Measurements from ENCODE around the gene COL19A1.
"Not testable (repeated sequence)": the region's sequence is repeated elsewhere in the genome, so short reads cannot be mapped to it uniquely, and the experiment has no call there.

Gene COL19A1

GRCh38 chr6:69866351-69866769, at the start of gene COL19A1:
Gene COL19A1, plus strand, starts transcription at chr6:69866556. Its CDS starts 13,012 bp downstream, at chr6:69879568.
- DNase-seq: peak; percentile 17

GRCh38 chr6:69816569-69816968, 49.8 kb upstream of the COL19A1 start:
- no peak for DNase-seq

DNA sequence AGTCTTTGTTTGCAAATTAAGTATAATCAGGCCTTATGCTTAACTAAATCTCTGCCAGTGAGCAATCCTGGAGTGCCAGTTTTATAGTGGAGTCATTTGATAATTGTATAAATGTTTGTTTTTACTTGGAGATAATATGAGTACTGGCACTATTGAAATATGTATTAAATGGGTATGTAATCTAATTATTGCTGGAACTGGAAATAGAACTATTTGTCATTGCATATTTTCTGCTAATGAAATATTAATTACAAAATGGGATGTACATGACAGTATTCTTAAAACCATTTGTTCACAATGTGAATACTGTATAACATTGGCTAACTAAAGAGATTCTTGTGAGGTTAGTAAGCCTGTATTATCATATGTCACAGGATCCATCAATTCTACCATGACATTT, 49.0 kb upstream of the COL19A1 start:
- DNase-seq: no peak

- DNase-seq: no peak
Observed at GRCh38 chr6:69818223-69818930, 48.0 kb upstream of the COL19A1 start.

DNA sequence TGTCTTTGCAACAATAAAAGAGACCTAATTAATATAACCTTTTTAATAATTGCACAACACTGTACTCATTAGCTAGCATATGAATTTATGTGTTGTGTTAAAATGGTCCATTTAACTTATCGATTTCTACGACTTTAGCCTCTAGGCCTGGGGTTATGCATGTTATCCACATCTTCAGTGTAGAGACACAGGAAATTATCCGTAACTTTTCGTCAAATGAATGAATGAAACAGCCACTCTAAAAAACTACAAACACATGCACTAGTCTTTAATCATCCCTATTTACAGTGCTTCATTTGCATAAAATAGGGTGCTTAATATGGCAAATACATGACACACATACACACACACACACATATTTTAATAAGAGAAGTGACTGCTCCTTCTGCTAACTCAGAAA, 47.2 kb upstream of the COL19A1 start:
- no peak for DNase-seq

DNA sequence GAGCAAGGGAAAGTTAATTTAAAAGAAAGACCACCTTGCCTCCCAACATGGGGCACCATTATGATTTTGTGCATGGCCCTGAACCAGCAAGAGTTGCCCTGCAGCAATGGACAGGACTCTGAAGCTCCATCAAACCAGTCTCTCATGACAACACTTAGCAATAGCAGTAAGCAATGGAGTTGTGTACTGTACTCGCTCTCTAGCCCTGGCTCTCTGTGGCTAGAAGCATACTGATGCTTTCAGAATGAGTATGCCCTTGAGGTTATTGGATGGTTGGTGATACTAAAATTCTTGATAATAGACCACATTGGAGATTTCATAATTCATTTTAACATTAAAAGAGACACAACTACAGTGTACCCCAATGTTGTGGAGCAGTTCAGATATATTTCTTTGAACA, 46.3 kb upstream of the COL19A1 start:
- DNase-seq: no peak

DNA sequence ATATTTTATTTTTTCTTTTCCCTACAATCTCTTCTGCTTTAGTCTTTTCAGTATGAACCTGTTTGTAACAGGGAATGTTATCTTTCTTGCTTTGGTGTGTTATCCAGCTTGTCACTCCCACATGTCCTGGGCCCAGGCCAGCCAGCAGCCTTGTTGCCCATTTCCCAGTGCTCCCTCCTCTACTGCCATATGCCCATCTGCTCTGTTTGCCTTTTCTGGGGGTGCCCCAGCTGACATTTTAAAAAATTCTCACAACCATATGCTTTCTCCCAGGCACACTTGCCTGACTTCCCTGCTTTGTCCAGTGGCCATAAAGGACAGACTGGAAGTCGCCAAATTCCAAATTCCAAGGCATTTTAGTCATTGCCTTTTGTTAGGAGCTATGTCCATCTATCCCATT, 45.9 kb upstream of the COL19A1 start:
- no peak for DNase-seq

- not testable (repeated sequence) for DNase-seq
Observed at GRCh38 chr6:69824355-69824754, 42.0 kb upstream of the COL19A1 start.

GRCh38 chr6:69825904-69826303, 40.5 kb upstream of the COL19A1 start:
- no peak for DNase-seq

DNA sequence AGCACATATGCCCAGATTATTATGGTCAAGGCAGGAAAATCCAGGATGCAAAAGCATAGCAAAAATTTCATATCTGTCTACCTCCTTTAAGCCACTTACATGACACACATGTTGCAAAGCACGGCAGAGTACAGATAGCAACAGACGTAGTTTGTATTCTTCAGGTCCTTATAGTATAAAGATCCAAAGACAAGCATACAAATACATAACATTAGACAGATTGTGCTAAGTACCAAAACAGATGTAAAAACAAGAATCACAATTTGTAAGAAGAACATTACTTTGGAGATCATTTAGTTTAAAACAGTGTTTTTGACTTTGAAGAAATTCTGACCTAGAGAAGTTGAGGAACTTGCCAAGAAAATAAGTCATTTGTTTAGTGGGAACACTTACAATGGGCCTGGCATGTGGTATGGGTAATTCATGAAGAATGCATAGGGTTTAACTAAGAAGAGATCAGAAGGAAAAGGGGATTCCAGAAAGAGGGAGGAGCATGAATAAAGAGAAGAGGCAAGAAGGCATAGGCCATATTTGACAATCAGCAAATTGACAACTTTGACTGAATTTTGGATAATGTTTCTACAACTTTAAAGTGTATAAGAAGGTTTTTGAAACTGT, 39.0 kb upstream of the COL19A1 start:
- DNase-seq: no peak

- DNase-seq: no peak
Observed at GRCh38 chr6:69832558-69832957, 33.8 kb upstream of the COL19A1 start.

DNA sequence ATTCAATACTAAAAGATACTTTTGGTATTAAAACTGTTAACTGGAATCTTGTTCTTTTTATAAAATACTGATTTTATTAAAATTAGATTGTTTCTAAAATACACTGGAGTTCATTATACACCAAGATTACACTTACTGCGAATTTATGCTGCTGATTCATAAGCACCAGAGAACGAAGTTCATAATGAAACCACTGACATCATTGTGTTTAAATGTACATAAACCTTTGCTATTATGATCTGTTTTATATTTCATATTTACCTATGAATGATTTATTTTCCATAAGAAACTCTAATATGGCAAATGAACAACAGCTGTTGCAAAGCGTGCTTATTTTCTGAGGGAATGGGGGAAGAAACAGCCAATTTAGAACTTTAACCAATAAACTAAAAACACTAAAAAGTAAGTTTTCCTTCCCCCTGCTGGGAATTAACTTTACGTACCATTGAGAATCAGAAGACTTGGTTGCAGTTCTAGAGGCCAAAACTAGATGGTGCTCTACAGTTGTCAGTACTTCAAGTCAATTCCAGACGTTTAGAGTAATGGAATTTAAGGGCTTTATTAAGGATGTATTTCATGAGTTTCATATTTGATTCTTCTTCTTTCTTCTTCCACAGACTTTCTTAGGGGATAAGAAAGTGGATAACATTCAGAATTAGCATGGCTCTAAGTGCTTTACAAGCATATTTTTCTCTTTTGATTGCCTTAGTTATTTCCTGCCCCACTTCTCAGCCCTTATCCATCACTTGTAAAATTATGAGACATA, 30.8 kb upstream of the COL19A1 start:
- DNase-seq: no peak

DNA sequence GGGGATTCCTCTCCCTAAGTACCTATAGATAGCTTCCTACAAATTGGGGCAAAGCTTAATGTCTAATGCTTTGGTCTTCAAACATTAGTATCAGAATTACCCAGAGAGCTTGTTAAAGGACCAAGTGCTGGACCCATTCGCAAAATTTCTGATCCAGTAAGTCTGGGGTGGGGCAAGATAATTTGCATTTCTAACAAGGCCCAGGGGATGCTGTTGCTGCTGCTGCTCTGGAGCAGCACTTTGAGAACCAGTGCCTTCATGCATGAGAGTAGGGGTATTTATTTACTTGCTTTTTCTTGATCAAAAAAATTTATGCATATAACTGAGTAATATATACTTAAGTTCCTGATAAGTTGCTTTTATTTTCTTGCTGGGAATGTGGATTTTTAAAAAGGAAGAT, 24.5 kb upstream of the COL19A1 start:
- no peak for DNase-seq

DNA sequence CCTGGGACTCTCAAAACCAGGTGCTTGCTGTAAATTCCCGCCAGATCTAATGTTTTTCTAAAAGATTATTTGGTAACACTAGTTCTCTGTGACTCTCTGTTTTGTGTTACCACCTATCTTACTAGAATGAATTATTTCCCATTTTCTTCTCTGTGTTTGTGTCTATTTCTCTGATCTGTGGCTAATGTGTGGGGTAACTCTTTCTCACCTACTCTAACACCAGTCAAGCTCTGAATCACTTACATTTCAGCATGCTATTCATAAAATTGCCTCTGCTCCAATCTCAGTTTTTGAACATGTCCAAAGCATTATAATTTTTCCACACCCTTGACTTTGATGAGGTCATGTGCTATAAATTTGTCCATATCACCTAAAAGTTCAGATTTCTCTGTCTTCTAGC, 23.2 kb upstream of the COL19A1 start:
- DNase-seq: no peak

DNA sequence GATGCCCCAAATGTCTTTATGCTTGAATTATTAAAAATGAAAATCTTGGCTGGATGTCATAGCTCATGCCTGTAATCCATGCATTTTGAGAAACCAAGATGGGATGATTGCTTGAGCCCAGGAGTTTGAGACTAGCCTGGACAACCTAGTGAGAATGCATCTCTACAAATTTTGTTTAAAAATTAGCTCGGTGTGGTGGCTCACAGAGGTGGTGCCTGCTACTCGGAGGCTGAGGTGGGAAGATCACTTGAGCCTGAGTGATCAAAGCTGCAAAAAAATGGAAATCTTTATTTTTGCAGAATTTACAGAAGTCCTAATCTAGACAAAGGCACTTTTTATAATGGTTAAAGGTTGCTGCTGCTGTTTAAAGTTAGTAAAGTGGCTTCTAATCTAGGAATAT, 20.0 kb upstream of the COL19A1 start:
- no peak for DNase-seq

- DNase-seq: no peak
Observed at GRCh38 chr6:69846770-69847491, 19.4 kb upstream of the COL19A1 start.

- DNase-seq: no peak
Observed at GRCh38 chr6:69847492-69847788, 18.9 kb upstream of the COL19A1 start.

DNA sequence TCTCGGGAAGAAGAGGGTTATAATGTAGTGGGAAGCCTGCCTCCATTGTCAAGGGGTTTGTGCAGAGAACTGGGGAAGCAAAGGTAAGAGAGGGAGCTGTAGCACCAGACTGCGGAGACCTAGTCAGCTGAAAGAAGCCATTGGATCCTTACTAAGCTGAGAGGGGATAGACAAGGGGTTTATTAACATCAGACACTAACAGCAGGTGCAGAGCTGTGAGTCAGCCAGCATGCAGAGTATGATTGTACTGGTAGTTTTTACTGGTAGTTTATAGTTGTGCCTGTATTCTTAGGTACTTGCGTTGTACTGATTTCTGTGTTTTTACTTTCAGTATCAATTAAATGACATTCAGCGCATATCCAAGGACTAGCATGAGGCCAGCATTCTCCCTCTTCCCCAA, 17.8 kb upstream of the COL19A1 start:
- no peak for DNase-seq

DNA sequence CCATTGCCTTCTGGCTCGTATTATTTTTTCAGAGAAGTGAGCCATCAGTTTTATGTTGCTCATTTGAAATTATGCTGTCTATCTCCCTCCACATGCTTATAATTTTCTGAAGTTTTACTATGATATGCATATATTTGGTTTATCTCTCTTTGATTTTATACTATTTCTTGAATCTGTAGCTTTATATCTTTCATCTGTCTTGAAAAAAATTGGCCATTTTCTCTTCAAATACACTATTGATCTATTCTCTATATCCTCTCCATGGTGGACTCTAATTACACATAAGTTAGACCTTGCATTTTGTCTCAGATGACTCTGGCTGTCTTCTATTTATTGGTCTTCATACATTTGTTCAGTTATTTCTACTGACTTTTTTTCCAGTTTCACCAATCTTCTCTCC, 13.7 kb upstream of the COL19A1 start:
- DNase-seq: no peak

DNA sequence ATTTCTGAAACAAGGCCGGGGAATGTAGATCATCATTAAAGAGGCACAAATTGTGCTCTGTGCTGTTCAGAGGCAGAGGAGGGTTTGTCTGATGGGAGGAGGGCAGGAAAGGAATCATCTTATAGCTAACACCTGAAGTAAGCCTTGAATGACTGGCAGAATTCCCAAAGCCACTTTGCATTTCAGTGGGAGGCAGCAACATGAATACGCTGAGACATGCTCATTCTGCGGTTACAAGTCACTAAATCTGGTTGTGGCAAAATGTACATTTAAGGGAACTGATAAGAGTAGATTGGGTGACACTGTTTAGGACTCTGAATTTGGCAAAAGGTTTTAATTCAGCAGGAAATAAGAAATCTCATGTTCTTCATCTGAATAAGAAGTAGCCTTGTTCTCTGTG, 4.4 kb upstream of the COL19A1 start:
- no peak for DNase-seq

DNA sequence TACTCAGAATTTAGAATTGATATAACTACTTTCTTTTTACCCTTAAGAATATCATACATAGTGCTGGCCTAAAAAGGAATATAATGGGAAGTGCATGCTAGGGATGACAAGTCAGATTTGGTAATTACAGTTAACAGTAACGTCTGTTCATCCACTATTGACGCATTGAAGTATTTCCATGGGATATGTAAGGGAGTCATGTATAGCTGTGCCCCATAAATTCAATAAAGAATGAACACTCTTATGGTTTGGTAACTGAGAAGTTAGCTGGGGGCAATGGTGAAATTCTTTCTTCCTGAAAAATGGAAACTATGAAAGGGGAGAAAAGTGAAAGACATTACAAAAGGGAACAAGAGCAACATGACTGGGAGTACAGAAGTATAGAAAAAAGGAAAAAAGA, 2.6 kb upstream of the COL19A1 start:
- DNase-seq: no peak

GRCh38 chr6:69865126-69865525, 1.2 kb upstream of the COL19A1 start:
- no peak for DNase-seq

DNA sequence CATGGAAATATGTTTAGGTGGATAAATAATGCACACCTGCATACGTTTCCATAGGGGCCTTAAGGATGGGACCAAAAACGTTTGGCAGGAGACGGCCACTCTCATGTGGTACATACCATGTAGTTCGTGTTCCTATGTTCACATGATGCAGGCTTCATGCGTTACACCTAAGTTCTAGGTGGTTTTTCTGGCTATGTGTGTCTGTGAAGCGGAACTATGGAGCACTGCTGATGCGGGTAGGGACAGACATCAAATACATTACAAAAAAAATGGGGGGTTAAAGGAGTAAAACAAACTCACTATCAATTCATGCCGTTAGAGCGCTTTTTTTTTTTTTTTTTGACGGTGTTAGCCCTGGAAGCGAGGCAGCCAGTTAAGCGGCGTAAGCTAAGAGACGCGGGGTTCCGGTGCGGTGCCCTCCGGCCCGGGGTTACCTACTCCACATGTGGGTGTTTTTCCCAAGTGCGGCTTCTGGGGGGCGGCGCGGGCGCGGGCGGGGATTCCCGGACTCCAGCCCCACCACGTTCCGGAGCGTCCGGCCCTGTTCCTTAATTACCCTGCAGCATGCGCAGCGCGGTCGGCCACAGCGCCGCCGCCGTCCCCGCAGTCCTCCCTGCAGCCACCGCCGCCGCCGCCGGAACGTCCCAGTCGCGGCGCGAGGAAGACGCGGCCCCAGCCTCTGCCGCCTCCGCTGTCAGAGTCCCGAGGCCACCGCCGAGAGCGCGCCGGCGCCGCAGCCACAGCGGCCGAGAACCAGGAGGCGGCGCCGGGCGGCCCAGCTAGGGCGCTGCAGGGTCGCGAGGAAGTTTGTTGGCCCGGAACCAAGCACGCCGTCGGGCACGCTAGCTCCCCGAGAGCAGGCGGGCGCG, 648 bp downstream of the COL19A1 start:
- peak; percentile 45 for DNase-seq
